Liver (tissue), 9 donors: ENCODE measurements around the gene GRIFIN. TPM values are rescaled to one million over a fixed set of nuclear protein-coding genes. Genes with fewer than 3 reads are reported as not detected.

Experiments used
- DNase-seq: peaks from one replicate; pipeline ENCODE4 v3.0.0-alpha.2; 2017; ENCODE audit warnings: low spot score
- H3K27ac ChIP-seq, 2 donors: one replicate each; pipeline ENCODE4 v1.7.0; 2013; ENCODE audit warnings: inconsistent platforms in 2 of 2, low read length in 2 of 2, control low read depth in 1 of 2, low read depth in 1 of 2, mild to moderate bottlenecking in 1 of 2
- H3K27me3 ChIP-seq, 4 donors: one replicate each; pipeline versions ENCODE4 v1.6.1 to v1.7.0; 2013; ENCODE audit warnings: low read length in 3 of 4, inconsistent platforms in 1 of 4, mild to moderate bottlenecking in 1 of 4, moderate library complexity in 1 of 4; ENCODE audit not compliant: control insufficient read depth in 4 of 4, insufficient read depth in 4 of 4
- H3K36me3 ChIP-seq, 4 donors: one replicate each; pipeline versions ENCODE4 v1.6.1 to v1.7.0; 2013; ENCODE audit warnings: low read length in 3 of 4, mild to moderate bottlenecking in 3 of 4, low read depth in 1 of 4, moderate library complexity in 1 of 4; ENCODE audit not compliant: control insufficient read depth in 4 of 4, insufficient read depth in 3 of 4
- H3K4me1 ChIP-seq, 4 donors: one replicate each; pipeline versions ENCODE4 v1.6.1 to v1.7.0; 2013; ENCODE audit warnings: low read length in 3 of 4, mild to moderate bottlenecking in 3 of 4, moderate library complexity in 1 of 4; ENCODE audit not compliant: control insufficient read depth in 4 of 4, insufficient read depth in 4 of 4
- H3K4me3 ChIP-seq, 3 donors: one replicate each; pipeline versions ENCODE4 v1.6.1 to v1.7.0; 2013; ENCODE audit warnings: low read length in 3 of 3, control low read depth in 1 of 3, low read depth in 1 of 3, mild to moderate bottlenecking in 1 of 3
- H3K9ac ChIP-seq, 2 donors: one replicate each; pipeline ENCODE4 v1.7.0; 2013; ENCODE audit warnings: low read length in 2 of 2, mild to moderate bottlenecking in 2 of 2, moderate library complexity in 2 of 2, control low read depth in 1 of 2, low read depth in 1 of 2
- H3K9me3 ChIP-seq, 4 donors: one replicate each; pipeline versions ENCODE4 v1.6.1 to v1.7.0; 2013; ENCODE audit warnings: low read length in 3 of 4; ENCODE audit not compliant: control insufficient read depth in 4 of 4
- EGR1 ChIP-seq, 2 donors: IDR thresholded peaks; 2 replicates each; pipeline ENCODE4 v1.6.1; 2016 to 2018; ENCODE audit warnings: antibody characterized with exemption in 2 of 2, low read depth in 2 of 2
- FOXA2 ChIP-seq: IDR thresholded peaks from 2 replicates; pipeline ENCODE4 v1.6.1; 2016; ENCODE audit warnings: antibody characterized with exemption
- HNF4A ChIP-seq, 2 donors: conservative IDR thresholded peaks; 2 replicates each; pipeline ENCODE4 v1.6.1; 2016; ENCODE audit warnings: antibody characterized with exemption in 2 of 2, mild to moderate bottlenecking in 2 of 2
- HNF4G ChIP-seq: IDR thresholded peaks from 2 replicates; pipeline ENCODE4 v1.6.1; 2016; ENCODE audit warnings: antibody characterized with exemption
- JUND ChIP-seq, 2 donors: IDR thresholded peaks; 2 replicates each; pipeline ENCODE4 v1.6.1; 2016; ENCODE audit warnings: antibody characterized with exemption in 2 of 2
- NR2F2 ChIP-seq: IDR thresholded peaks from 2 replicates; pipeline ENCODE4 v1.6.1; 2016; ENCODE audit warnings: antibody characterized with exemption
- RAD21 ChIP-seq, 2 donors: IDR thresholded peaks; 2 replicates each; pipeline ENCODE4 v1.6.1; 2016; ENCODE audit warnings: antibody characterized with exemption in 2 of 2, mild to moderate bottlenecking in 2 of 2
- RXRA ChIP-seq, 2 donors: IDR thresholded peaks; 2 replicates each; pipeline ENCODE4 v1.6.1; 2017 to 2018; ENCODE audit warnings: antibody characterized with exemption in 2 of 2, mild to moderate bottlenecking in 1 of 2
- SP1 ChIP-seq: IDR thresholded peaks from 2 replicates; pipeline ENCODE4 v1.6.1; 2018; ENCODE audit warnings: antibody characterized with exemption, mild to moderate bottlenecking
- TAF1 ChIP-seq: conservative IDR thresholded peaks from 2 replicates; pipeline ENCODE4 v1.6.1; 2016; ENCODE audit warnings: antibody characterized with exemption, mild to moderate bottlenecking
- YY1 ChIP-seq: IDR thresholded peaks from 2 replicates; pipeline ENCODE4 v1.6.1; 2016; ENCODE audit warnings: antibody characterized with exemption, mild to moderate bottlenecking
- WGBS: extraction: QIAGEN DNeasy Blood & Tissue Kit; methylation state at CpG from one replicate; pipeline ENCODE4 v1.1.7; 2013; 5-methylcytosine and 5-hydroxymethylcytosine counted together
- polyA plus RNA-seq, 2 donors: library from polyadenylated mRNA; stranded (reverse) in 1 of 2; unstranded in 1 of 2; fragments of 200-250 nt in 1 of 2; fragments of >200 nt in 1 of 2; fragmentation: Nextera tagmentation in 1 of 2; extraction: Ambion mirVana in 1 of 2; gene quantifications; one replicate each; pipeline versions ENCODE4 v1.2.1 to v1.2.3, GENCODE V29; 2013 to 2015
- total RNA-seq, 2 donors: library from RNA; depleted of rRNA; stranded (reverse); fragments of >200 nt; gene quantifications; one replicate each; pipeline ENCODE4 v1.2.3, GENCODE V29; 2014
- TF ChIP-seq, protein P1 (sequence below): fragments of 150-350 bp; IDR thresholded peaks from 2 replicates; pipeline ENCODE4 v1.5.1; 2017; ENCODE audit warnings: improper control_type of control experiment, low read depth, low read length; ENCODE audit not compliant: missing input control
- TF ChIP-seq, protein P2 (sequence below): IDR thresholded peaks from 2 replicates; pipeline ENCODE4 v1.6.1; 2016; ENCODE audit warnings: antibody characterized with exemption, mild to moderate bottlenecking
- TF ChIP-seq, protein P3 (sequence below): IDR thresholded peaks from 2 replicates; pipeline ENCODE4 v1.6.1; 2016; ENCODE audit warnings: antibody characterized with exemption
- TF ChIP-seq, protein P4 (sequence below): IDR thresholded peaks from 2 replicates; pipeline ENCODE4 v1.6.1; 2016; ENCODE audit warnings: antibody characterized with exemption
- TF ChIP-seq, protein P5 (sequence below): IDR thresholded peaks from 2 replicates; pipeline ENCODE4 v1.6.1; 2016; ENCODE audit warnings: antibody characterized with exemption
- donor health status: healthy.
- donor health status: healthy.
- donor health status: healthy.
- donor health status: healthy.
- donor health status: healthy.

Gene GRIFIN
- total and polyA plus RNA-seq, 4 donors = not detected

DNA sequence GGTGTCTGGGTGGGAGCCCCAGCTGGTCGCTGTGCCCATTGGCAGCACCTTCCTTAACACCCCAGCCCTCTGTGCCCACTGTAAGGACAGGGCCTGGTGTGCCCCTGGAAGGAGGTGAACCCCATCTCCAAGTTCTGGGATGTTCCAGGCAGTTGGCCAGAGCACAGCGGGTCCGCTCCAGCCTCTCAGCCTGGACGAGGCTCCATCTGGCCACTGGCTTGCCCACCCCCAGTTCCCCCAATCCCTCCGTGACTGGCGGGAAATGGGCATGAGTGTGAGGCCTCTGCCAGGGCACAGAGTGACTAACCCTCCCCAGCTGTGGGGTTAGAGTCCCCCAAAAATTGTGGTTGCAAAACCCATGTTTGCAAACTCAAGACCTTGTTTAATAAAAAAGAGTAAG is 15.6 kb downstream of the GRIFIN start:
- Histone ChIP-seq H3K9ac (no peak overlapping the region), H3K9me3 (no peaks in the 10 kb centered on the region), H3K27ac (no peak overlapping the region), H3K4me3 (no peak overlapping the region), H3K27me3 (no peaks in the 10 kb centered on the region), H3K36me3 (no peaks in the 10 kb centered on the region), H3K4me1 (no peaks in the 10 kb centered on the region)
- DNase-seq = no peak
- no peak for TF ChIP-seq RXRA (IDR thresholded peaks at IDR 0.05)
- TF ChIP-seq JUND (IDR thresholded peaks at IDR 0.05) = no peak
- TF ChIP-seq, protein P1, sequence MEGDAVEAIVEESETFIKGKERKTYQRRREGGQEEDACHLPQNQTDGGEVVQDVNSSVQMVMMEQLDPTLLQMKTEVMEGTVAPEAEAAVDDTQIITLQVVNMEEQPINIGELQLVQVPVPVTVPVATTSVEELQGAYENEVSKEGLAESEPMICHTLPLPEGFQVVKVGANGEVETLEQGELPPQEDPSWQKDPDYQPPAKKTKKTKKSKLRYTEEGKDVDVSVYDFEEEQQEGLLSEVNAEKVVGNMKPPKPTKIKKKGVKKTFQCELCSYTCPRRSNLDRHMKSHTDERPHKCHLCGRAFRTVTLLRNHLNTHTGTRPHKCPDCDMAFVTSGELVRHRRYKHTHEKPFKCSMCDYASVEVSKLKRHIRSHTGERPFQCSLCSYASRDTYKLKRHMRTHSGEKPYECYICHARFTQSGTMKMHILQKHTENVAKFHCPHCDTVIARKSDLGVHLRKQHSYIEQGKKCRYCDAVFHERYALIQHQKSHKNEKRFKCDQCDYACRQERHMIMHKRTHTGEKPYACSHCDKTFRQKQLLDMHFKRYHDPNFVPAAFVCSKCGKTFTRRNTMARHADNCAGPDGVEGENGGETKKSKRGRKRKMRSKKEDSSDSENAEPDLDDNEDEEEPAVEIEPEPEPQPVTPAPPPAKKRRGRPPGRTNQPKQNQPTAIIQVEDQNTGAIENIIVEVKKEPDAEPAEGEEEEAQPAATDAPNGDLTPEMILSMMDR = no peak
- TF ChIP-seq, protein P2, sequence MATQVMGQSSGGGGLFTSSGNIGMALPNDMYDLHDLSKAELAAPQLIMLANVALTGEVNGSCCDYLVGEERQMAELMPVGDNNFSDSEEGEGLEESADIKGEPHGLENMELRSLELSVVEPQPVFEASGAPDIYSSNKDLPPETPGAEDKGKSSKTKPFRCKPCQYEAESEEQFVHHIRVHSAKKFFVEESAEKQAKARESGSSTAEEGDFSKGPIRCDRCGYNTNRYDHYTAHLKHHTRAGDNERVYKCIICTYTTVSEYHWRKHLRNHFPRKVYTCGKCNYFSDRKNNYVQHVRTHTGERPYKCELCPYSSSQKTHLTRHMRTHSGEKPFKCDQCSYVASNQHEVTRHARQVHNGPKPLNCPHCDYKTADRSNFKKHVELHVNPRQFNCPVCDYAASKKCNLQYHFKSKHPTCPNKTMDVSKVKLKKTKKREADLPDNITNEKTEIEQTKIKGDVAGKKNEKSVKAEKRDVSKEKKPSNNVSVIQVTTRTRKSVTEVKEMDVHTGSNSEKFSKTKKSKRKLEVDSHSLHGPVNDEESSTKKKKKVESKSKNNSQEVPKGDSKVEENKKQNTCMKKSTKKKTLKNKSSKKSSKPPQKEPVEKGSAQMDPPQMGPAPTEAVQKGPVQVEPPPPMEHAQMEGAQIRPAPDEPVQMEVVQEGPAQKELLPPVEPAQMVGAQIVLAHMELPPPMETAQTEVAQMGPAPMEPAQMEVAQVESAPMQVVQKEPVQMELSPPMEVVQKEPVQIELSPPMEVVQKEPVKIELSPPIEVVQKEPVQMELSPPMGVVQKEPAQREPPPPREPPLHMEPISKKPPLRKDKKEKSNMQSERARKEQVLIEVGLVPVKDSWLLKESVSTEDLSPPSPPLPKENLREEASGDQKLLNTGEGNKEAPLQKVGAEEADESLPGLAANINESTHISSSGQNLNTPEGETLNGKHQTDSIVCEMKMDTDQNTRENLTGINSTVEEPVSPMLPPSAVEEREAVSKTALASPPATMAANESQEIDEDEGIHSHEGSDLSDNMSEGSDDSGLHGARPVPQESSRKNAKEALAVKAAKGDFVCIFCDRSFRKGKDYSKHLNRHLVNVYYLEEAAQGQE = no peak
- TF ChIP-seq NR2F2 = no peak
- TF ChIP-seq EGR1 (IDR thresholded peaks at IDR 0.05; ENCODE audit: low read depth in 2 of 2) = no peak
- TF ChIP-seq, protein P3, sequence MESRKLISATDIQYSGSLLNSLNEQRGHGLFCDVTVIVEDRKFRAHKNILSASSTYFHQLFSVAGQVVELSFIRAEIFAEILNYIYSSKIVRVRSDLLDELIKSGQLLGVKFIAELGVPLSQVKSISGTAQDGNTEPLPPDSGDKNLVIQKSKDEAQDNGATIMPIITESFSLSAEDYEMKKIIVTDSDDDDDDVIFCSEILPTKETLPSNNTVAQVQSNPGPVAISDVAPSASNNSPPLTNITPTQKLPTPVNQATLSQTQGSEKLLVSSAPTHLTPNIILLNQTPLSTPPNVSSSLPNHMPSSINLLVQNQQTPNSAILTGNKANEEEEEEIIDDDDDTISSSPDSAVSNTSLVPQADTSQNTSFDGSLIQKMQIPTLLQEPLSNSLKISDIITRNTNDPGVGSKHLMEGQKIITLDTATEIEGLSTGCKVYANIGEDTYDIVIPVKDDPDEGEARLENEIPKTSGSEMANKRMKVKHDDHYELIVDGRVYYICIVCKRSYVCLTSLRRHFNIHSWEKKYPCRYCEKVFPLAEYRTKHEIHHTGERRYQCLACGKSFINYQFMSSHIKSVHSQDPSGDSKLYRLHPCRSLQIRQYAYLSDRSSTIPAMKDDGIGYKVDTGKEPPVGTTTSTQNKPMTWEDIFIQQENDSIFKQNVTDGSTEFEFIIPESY = no peak
- TF ChIP-seq, protein P4, sequence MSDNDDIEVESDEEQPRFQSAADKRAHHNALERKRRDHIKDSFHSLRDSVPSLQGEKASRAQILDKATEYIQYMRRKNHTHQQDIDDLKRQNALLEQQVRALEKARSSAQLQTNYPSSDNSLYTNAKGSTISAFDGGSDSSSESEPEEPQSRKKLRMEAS = no peak
- TF ChIP-seq TAF1 = no peak
- TF ChIP-seq RAD21 (IDR thresholded peaks at IDR 0.05) = no peak
- no peak for TF ChIP-seq FOXA2
- TF ChIP-seq YY1 = no peak
- no peak for TF ChIP-seq SP1
- WGBS = 92% methylated on average over 6 of the region's 6 CpGs

DNA sequence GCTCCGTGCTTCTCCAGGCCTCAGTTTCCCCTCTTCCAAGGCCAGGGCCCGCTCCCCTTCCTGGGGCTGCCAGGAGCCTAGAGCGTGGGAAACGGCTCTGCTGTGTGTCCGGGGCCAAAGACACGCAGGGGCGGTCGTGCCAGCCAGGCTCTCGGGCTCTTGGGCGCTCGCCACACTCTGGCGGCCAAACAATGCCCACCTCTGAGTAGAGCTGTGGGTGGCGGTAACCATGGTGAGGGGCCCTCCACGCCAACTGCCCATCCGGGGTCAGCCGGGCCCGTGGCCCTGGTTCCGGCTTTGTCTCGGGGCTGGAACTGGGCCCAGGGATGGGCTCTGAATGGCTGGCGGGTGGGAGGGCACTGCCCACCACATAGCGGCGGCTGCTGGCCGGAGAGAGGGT is 16.0 kb downstream of the GRIFIN start:
- Histone ChIP-seq H3K27me3 (no peaks in the 10 kb centered on the region), H3K4me1 (no peaks in the 10 kb centered on the region), H3K27ac (no peak overlapping the region), H3K9ac (no peak overlapping the region), H3K36me3 (no peaks in the 10 kb centered on the region), H3K9me3 (no peaks in the 10 kb centered on the region), H3K4me3 (no peak overlapping the region)
- 88% methylated on average over 23 of the region's 23 CpGs for WGBS
- no peak for DNase-seq
- TF ChIP-seq, protein P1 = no peak
- no peak for TF ChIP-seq YY1
- TF ChIP-seq, protein P2 = no peak
- TF ChIP-seq SP1 = no peak
- TF ChIP-seq HNF4A (conservative IDR thresholded peaks at IDR 0.05) = no peak
- TF ChIP-seq NR2F2 = no peak
- no peak for TF ChIP-seq HNF4G
- TF ChIP-seq RXRA (IDR thresholded peaks at IDR 0.05) = no peak
- TF ChIP-seq, protein P3 = no peak
- no peak for TF ChIP-seq FOXA2
- TF ChIP-seq, protein P5, sequence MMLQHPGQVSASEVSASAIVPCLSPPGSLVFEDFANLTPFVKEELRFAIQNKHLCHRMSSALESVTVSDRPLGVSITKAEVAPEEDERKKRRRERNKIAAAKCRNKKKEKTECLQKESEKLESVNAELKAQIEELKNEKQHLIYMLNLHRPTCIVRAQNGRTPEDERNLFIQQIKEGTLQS = no peak
